ENCODE results near the gene STAT5B.
"Not testable (repeated sequence)": the region's sequence is repeated elsewhere in the genome, so short reads cannot be mapped to it uniquely, and the experiment has no call there.

Gene STAT5B

GRCh38 chr17:42266462-42266861, 9.7 kb downstream of the STAT5B start:
- no peak for DNase-seq

DNA sequence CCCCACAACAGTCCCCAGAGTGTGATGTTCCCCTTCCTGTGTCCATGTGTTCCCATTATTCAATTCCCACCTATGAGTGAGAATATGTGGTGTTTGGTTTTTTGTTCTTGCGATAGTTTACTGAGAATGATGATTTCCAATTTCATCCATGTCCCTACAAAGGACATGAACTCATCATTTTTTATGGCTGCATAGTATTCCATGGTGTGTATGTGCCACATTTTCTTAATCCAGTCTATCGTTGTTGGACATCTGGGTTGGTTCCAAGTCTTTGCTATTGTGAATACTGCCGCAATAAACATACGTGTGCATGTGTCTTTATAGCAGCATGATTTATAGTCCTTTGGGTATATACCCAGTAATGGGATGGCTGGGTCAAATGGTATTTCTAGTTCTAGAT, 11.8 kb downstream of the STAT5B start:
- not testable (repeated sequence) for DNase-seq

- no peak for DNase-seq
Observed at GRCh38 chr17:42260318-42260717, 15.9 kb downstream of the STAT5B start.

DNA sequence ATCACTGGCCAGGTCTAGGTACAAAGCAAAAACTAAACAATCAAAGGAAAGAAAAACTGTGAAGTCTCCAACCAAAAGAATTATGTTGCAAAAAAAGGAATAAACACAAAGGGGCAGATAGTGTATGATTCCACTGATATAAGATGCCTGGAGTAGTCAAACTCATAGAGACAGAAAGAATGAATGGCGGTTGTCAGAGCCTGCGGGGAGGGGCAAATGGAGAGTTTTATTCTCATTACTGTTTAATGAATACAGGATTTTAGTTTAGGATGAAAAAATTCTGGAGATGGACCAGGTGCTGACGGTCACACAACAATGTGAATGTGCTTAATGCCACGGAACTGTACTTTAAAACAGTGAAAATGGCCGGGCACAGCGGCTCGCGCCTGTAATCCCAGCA, 20.7 kb downstream of the STAT5B start:
- no peak for DNase-seq

- DNase-seq: no peak
Observed at GRCh38 chr17:42253578-42253977, 22.6 kb downstream of the STAT5B start.

GRCh38 chr17:42252597-42253550, 23.3 kb downstream of the STAT5B start:
- no peak for DNase-seq

DNA sequence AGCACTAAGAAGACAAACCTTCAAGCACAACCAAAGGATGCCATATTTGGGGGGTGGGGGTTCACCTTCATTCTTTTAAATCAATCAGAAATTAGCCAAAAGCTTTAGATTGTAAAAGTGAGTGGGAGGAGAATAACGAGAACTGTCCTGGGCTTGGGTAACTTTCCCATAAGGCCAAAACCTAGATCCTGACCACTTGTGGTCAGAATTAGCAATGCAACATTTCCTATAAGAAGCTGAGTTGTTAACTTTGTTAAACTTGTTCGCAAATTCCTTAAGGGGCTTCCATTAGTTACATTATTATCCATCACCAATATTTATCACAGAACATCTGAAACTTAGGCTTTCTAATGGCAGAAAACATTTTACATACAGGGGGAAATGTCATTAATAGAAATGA, 25.1 kb downstream of the STAT5B start:
- peak in 1 of 2 donors; percentile 31 for DNase-seq

DNA sequence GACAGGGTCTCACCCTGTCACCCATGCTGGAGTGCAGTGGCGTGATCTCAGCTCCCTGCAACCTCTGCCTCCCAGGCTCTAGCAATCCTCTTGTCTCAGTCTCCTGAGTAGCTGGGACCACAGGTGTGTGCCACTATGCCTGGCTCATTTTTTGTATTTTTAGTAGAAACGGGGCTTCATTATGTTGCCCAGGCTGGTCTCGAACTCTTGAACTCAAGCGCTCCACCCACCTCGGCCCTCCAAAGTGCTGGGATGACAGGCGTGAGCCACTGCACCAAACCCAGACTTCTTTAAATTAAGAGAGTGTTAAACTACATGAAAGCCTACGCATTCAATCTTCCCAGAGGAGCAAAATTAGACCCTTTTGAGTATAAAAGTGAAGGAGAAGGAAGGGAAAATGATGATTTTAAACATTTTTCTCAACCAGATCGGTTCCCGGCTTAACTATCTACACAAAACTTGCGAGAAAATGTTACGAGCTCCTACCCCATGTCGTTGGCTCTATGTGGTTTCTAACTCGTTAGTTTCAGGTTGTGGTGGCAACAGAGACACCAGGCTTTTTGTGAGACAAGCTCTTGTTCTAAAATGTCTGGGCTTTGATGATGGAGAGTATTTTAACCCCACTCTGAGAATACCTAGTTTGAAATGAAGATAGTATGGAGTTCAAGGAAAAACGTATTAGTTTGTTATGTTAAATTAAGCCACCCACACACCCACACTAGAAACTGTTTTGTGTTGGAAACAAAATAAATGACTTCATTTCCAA, 26.3 kb downstream of the STAT5B start:
- DNase-seq: peak; percentile 73 to 85

DNA sequence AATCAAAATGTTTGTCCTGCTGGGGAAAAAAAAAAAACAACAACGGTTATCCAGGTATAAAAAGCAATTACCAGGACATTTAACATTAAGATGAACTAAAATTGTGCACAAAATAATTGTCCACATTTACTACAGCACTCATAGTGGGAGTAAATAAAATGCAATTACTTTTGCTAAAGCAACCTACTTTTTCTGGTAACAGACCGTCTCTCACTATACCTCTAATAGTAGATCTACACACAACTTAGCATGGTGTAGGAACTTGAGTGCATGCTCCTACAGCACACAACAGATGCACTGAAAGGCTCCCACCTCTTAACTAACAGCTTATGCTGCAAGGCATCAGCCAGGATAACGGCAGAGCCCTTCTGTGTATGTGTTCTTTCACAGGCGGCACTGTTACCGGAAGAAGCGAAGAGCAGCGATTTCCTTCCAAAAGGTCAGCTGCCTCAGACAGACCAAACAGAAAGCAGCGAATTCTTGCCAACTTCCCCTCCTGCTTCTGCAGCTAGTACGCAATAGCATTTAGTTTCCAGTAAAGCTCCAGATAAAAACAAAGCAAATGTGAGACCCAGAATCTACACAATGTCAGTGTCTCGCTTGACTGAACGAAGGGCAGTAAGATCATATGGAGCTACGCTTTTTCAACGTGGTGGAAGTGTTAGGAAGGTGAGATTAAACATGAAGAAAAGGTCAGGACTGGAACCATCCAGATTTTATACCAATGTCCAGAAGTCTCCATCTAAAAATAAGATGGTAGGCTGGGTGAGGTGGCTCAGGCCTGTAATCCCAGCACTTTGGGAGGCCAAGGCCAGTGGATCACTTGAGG, 27.6 kb downstream of the STAT5B start:
- peak; percentile 94 to 95 for DNase-seq

- DNase-seq: peak in 1 of 2 donors; percentile 42
Observed at GRCh38 chr17:42247734-42248133, 28.5 kb downstream of the STAT5B start.

- DNase-seq: peak in 1 of 2 donors; percentile 35
Observed at GRCh38 chr17:42246515-42246914, 29.7 kb downstream of the STAT5B start.

DNA sequence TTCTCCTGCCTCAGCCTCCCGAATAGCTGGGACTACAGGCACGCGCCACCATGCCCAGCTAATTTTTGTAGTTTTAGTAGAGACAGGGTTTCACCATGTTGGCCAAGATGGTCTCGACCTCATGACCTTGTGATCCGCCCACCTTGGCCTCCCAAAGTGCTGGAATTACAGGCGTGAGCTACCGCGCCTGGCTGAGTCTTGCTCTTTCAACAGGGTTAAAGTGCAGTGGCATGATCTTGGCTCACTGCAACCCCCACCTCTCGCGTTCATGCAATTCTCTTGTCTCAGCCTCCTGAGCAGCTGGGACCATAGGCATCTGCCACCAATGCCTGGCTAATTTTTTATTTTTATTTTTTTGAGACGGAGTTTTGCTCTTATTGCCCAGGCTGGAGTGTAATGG, 31.0 kb downstream of the STAT5B start:
- DNase-seq: not testable (repeated sequence)

DNA sequence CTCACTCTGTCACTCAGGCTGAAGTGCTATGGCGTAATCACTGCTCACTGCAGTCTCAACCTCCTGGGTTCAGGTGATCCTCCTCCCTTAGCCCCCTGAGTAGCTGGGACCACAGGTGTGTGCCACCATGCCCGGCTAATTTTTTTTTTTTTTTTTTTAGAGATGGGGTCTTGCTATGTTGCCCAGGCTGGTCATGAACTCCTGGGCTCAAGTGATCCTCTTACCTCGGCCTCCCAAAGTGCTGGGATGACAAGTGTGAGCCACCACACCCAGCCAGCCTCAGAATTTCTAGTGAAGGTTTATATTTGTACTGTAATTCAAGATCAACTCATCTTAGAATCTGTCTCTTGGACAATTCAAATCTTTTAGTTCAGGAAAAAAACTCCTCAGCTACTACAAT, 32.1 kb downstream of the STAT5B start:
- DNase-seq: not testable (repeated sequence)

DNA sequence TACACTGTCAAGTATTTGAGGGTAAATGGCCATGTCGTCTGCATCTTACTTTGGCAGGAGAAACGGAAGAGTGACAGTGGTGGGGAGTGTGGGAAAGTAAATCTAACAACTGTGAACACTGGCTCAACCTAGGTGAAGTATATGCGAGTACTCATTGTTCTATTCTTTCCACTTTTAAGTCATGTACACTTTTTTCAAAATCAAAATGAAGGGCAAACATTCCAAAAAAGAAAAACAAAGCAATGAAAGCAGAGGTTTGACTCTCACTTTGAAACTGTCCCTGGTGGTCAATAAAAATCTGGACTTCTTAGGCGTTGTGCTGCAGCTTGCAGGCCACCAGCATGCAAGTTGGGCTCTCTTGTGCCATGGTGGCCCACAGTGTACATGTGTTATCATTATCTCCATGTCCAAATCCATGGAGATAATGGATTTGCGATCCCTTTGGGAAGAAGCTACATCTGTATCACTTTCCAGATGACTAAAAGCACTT, 32.7 kb downstream of the STAT5B start:
- no peak for DNase-seq

GRCh38 chr17:42241871-42242270, 34.3 kb downstream of the STAT5B start:
- no peak for DNase-seq

GRCh38 chr17:42240863-42241262, 35.3 kb downstream of the STAT5B start:
- DNase-seq: not testable (repeated sequence)

GRCh38 chr17:42240201-42240600, 36.0 kb downstream of the STAT5B start:
- DNase-seq: no peak

GRCh38 chr17:42239576-42239975, 36.6 kb downstream of the STAT5B start:
- not testable (repeated sequence) for DNase-seq

GRCh38 chr17:42236760-42237159, 39.4 kb downstream of the STAT5B start:
- DNase-seq: no peak

- DNase-seq: no peak
Observed at GRCh38 chr17:42233994-42234393, 42.2 kb downstream of the STAT5B start.

DNA sequence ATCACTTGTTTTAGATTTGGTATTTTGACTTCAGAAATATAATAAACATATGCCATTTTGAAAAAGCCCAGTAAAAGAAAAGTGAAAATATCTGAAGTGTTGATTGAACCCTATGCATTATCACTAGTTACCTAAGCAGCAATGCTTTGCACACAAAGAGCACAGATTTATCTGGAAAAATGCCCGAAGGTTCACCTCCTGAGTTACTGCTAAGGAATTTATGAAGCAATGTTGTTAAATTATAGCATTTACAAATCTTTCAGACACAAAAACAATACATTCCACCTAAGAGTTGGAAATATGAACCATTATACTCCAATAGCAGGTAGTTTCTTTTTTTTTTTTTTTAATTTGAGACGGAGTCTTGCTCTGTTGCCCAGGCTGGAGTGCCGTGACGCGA, 43.0 kb downstream of the STAT5B start:
- DNase-seq: no peak

DNA sequence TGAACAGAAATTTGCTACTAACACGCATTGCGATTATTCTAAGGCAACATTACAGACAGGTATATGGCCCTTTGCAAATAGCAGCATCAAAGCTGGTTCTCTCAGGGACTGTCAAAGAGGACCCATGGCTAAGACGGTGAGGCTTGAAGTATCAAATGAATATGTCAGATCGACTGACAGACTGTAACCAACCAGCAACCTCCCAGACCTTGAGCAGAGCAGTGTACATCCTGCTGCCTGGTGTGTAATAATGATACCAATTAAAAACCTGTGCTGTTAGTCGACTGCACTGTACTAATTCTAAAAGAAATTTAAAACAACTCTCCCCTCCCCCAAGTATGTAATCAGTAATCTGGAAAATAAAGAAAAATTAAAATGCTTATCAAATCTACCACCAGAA, 46.0 kb downstream of the STAT5B start:
- no peak for DNase-seq

All from CD4-positive, alpha-beta T cell treated with Interferon alpha-2 for 1 hour (primary cell).